ENCODE data around the gene MYO5A. TPM values are rescaled to one million over a fixed set of nuclear protein-coding genes. Genes with fewer than 3 reads are reported as not detected.
A peak's percentile ranks its signal among the peaks of the same experiment; 100 is the strongest.

The MYO5A gene
- total and polyA plus RNA-seq, 9 of the 15 experiments (the other 6 are each of a cell fraction or from before 2014, with no cell fraction given): 0.03 to 0.82 (median 0.40) TPM

DNA sequence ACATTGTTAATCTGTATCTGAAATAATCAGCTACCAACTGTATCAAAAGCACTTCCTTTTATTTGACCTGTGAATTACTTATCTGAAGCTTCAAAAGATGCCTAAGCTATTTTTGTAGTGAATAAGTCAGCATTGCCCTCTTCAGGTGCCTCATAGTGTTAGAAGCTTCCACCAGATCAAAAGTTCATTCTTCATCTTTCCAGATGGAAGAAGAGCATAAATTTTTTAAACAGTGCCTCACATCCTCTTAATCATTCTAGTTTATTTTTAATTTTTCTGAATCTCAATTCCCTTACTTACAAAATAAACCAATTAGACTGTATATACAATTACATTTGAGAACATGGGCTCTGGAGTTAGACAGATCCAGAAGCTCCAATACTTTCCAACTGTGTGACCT, 65.0 kb downstream of the MYO5A start:
- Histone ChIP-seq H3K36me3 (ENCODE audit: control insufficient read depth, insufficient read depth, low read length) (no peaks in the 10 kb centered on the region), H3K9me3 (replicated peaks; ENCODE audit: control insufficient read depth, insufficient read depth, low read depth, low read length) (no peaks in the 10 kb centered on the region), H3K79me2 (ENCODE audit: control insufficient read depth, insufficient read depth, low read length) (no peaks in the 10 kb centered on the region), H3K4me2 (ENCODE audit: insufficient read depth, low read length) (no peak overlapping the region), H2AFZ (ENCODE audit: low read depth, low read length) (no peak overlapping the region), H3K9me1 (ENCODE audit: control insufficient read depth, insufficient read depth, low read length) (no peaks in the 10 kb centered on the region), H3K4me3 (no peak overlapping the region), H3K4me1 (replicated peaks in 1 of 2; ENCODE audit: control insufficient read depth in 2 of 2, insufficient read depth in 2 of 2, low read length in 2 of 2) (no peaks in the 10 kb centered on the region), H4K20me1 (replicated peaks; ENCODE audit: control insufficient read depth, insufficient read depth, low read length) (no peaks in the 10 kb centered on the region), H3K27me3 (ENCODE audit: control insufficient read depth in 2 of 2, insufficient read depth in 2 of 2, low read length in 2 of 2) (peaks cover 0 to 15% of the 10 kb centered on the region in 2 experiments; a peak in 2 of 5 replicates), H3K27ac (ENCODE audit: extremely low read depth, low read depth, low read length) (no peak overlapping the region), H3K9ac (ENCODE audit: insufficient read depth in 1 of 2, low read depth in 2 of 2, low read length in 2 of 2) (no peak overlapping the region)
- CTCF ChIA-PET (ENCODE audit: low intra/inter-chr PET ratio): no interaction called here
- no peak for DNase-seq (ENCODE audit: extremely low read depth in 1 of 4, low spot score in 3 of 4)
- no peak for FAIRE-seq
- BruUV-seq (replicated peaks): no TSS peak
- intact Hi-C loops (cut with micrococcal nuclease): loop anchor here (10.0 kb wide), 3 partner anchors 129 to 271 kb away; no protein-coding TSS in a partner anchor
- POLR2A ChIA-PET: no interaction called here
- in situ Hi-C loops (cut with MboI): no loop called here
- no peak for TF ChIP-seq HEY1 (CRISPR knock-in tag; IDR thresholded peaks at IDR 0.05; ENCODE audit: borderline replicate concordance)
- peak in 1 of 2 experiments; percentile 32; a peak in 1 of 4 replicates for TF ChIP-seq RAD21 (CRISPR knock-in tag; conservative IDR thresholded peaks at IDR 0.05 in 1 of 2, IDR thresholded peaks at IDR 0.05 in 1 of 2)
- no peak for TF ChIP-seq DIDO1 (tag; IDR thresholded peaks at IDR 0.05; ENCODE audit: low read depth)
- no peak for TF ChIP-seq TEAD1 (CRISPR knock-in tag; IDR thresholded peaks at IDR 0.05)
- TF ChIP-seq ELF2 (CRISPR knock-in tag; IDR thresholded peaks at IDR 0.05): no peak
- TF ChIP-seq, protein P1, sequence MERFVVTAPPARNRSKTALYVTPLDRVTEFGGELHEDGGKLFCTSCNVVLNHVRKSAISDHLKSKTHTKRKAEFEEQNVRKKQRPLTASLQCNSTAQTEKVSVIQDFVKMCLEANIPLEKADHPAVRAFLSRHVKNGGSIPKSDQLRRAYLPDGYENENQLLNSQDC (CRISPR knock-in tag; IDR thresholded peaks at IDR 0.05): no peak
- TF ChIP-seq CTCF (IDR thresholded peaks at IDR 0.05 in 2 of 3, conservative IDR thresholded peaks at IDR 0.05 in 1 of 3; ENCODE audit: insufficient read depth in 2 of 3, low read depth in 1 of 3, low read length in 3 of 3): 0 out of 6 replicates have a peak, but pooled peaks of 1 of the 3 experiments have one; percentile 10
- TF ChIP-seq KAT7 (CRISPR knock-in tag; IDR thresholded peaks at IDR 0.05; ENCODE audit: borderline replicate concordance): no peak
- no peak for TF ChIP-seq ATF6 (CRISPR knock-in tag; IDR thresholded peaks at IDR 0.05)
- TF ChIP-seq ETV1 (tag; conservative IDR thresholded peaks at IDR 0.05; ENCODE audit: low read depth): no peak
- no peak for ATAC-seq

Data from K562 (cell line).